ENCODE results near the gene AQR. TPM values are rescaled to one million over a fixed set of nuclear protein-coding genes. Genes with fewer than 3 reads are reported as not detected.

AQR gene
- total and polyA plus RNA-seq, 2 of the 4 experiments (the other 2 are of a cell fraction) = 17.9 to 29.6 TPM

DNA sequence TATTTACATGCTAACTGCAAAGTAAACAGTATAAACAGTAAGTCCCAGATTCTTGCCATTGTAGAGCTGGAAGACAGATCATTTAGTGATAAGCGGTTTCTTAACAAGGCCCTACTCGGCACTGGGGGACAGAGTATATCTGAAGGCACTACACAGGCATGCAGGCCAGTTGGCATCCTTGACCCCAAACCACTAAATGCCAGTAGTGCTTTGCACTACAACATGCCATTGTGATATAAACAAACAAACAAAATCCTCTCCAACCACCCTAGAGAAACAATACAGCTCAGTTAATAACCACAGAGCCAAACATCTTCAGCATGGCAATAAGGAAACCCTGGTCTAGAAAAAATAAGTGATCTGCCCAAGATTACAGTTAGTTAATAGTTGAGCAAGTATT is 5.3 kb downstream of the AQR start:
- Histone ChIP-seq H3K4me1 (ENCODE audit: control insufficient read depth, insufficient read depth, low read length) (no peaks in the 10 kb centered on the region; the same call in 1 of the 2 replicates), H3K4ac (ENCODE audit: low read depth, low read length) (no peak overlapping the region), H2AK9ac (replicated peaks; ENCODE audit: low read depth, low read length, poor library complexity) (no peak overlapping the region), H3K4me3 (ENCODE audit: insufficient read depth, low read depth, low read length) (no peak overlapping the region), H3K9ac (ENCODE audit: low read depth, low read length) (no peak overlapping the region), H3K27ac (ENCODE audit: insufficient read depth, low read length) (no peak overlapping the region), H3K79me1 (ENCODE audit: low read depth in 1 of 2, low read length in 2 of 2) (peaks cover 6 to 47% of the 10 kb centered on the region in 2 experiments), H3K23ac (ENCODE audit: low read depth, low read length) (no peak overlapping the region), H3K18ac (ENCODE audit: low read depth, low read length) (no peak overlapping the region), H2AFZ (replicated peaks; ENCODE audit: low read length, poor library complexity) (no peak overlapping the region), H3K36me3 (ENCODE audit: control insufficient read depth, insufficient read depth, low read length) (peaks cover 8% of the 10 kb centered on the region), H3K14ac (replicated peaks; ENCODE audit: low read depth, low read length) (no peak overlapping the region), H4K5ac (ENCODE audit: low read depth, low read length) (no peak overlapping the region), H3K56ac (ENCODE audit: extremely low read depth, insufficient read depth, low read length) (no peak overlapping the region), H2AK5ac (ENCODE audit: low read depth, low read length) (no peak overlapping the region), H3K9me1 (ENCODE audit: insufficient read depth, low read length) (no peaks in the 10 kb centered on the region), H4K20me1 (ENCODE audit: insufficient read depth, low read length) (0 out of 2 replicates have a peak, but pooled peaks cover 7% of the 10 kb centered on the region), H2BK120ac (ENCODE audit: low read depth, low read length) (no peak overlapping the region), H2BK15ac (ENCODE audit: low read depth, low read length) (no peak overlapping the region), H3K4me2 (ENCODE audit: low read depth, low read length) (no peak overlapping the region), H3K27me3 (ENCODE audit: control insufficient read depth, insufficient read depth, low read length) (no peaks in the 10 kb centered on the region), H4K91ac (ENCODE audit: insufficient read depth, low read depth, low read length) (no peak overlapping the region), H3K9me3 (ENCODE audit: control insufficient read depth, insufficient read depth, low read length) (no peaks in the 10 kb centered on the region), H2BK20ac (ENCODE audit: low read depth, low read length) (no peak overlapping the region), H4K8ac (ENCODE audit: low read depth in 2 of 2, low read length in 2 of 2) (no peak overlapping the region), H2BK5ac (ENCODE audit: low read depth, low read length, poor library complexity, severe bottlenecking) (no peak overlapping the region)
- DNase-seq = no peak
- CTCF ChIA-PET = no interaction called here
- TF ChIP-seq, protein P1, sequence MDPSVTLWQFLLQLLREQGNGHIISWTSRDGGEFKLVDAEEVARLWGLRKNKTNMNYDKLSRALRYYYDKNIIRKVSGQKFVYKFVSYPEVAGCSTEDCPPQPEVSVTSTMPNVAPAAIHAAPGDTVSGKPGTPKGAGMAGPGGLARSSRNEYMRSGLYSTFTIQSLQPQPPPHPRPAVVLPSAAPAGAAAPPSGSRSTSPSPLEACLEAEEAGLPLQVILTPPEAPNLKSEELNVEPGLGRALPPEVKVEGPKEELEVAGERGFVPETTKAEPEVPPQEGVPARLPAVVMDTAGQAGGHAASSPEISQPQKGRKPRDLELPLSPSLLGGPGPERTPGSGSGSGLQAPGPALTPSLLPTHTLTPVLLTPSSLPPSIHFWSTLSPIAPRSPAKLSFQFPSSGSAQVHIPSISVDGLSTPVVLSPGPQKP (IDR thresholded peaks at IDR 0.05; ENCODE audit: borderline replicate concordance, low read depth, low read length) = no peak
- no peak for TF ChIP-seq RCOR1 (IDR thresholded peaks at IDR 0.05; ENCODE audit: insufficient replicate concordance, low read length)
- TF ChIP-seq MAZ (IDR thresholded peaks at IDR 0.05; ENCODE audit: borderline replicate concordance, low read depth, low read length) = no peak
- TF ChIP-seq SMC3 (IDR thresholded peaks at IDR 0.05; ENCODE audit: low read depth, low read length) = no peak
- no peak for TF ChIP-seq NFE2L2 (IDR thresholded peaks at IDR 0.05; ENCODE audit: low read depth, low read length)
- TF ChIP-seq RFX5 (IDR thresholded peaks at IDR 0.05; ENCODE audit: low read depth, low read length) = no peak
- TF ChIP-seq RAD21 (IDR thresholded peaks at IDR 0.05; ENCODE audit: low read length) = no peak
- TF ChIP-seq, protein P2, sequence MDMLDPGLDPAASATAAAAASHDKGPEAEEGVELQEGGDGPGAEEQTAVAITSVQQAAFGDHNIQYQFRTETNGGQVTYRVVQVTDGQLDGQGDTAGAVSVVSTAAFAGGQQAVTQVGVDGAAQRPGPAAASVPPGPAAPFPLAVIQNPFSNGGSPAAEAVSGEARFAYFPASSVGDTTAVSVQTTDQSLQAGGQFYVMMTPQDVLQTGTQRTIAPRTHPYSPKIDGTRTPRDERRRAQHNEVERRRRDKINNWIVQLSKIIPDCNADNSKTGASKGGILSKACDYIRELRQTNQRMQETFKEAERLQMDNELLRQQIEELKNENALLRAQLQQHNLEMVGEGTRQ (IDR thresholded peaks at IDR 0.05; ENCODE audit: low read depth, low read length) = no peak
- TF ChIP-seq CEBPB (IDR thresholded peaks at IDR 0.05; ENCODE audit: low read depth, low read length) = no peak
- no peak for TF ChIP-seq MAFK (IDR thresholded peaks at IDR 0.05; ENCODE audit: low read depth, low read length)
- TF ChIP-seq, protein P3, sequence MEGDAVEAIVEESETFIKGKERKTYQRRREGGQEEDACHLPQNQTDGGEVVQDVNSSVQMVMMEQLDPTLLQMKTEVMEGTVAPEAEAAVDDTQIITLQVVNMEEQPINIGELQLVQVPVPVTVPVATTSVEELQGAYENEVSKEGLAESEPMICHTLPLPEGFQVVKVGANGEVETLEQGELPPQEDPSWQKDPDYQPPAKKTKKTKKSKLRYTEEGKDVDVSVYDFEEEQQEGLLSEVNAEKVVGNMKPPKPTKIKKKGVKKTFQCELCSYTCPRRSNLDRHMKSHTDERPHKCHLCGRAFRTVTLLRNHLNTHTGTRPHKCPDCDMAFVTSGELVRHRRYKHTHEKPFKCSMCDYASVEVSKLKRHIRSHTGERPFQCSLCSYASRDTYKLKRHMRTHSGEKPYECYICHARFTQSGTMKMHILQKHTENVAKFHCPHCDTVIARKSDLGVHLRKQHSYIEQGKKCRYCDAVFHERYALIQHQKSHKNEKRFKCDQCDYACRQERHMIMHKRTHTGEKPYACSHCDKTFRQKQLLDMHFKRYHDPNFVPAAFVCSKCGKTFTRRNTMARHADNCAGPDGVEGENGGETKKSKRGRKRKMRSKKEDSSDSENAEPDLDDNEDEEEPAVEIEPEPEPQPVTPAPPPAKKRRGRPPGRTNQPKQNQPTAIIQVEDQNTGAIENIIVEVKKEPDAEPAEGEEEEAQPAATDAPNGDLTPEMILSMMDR (conservative IDR thresholded peaks at IDR 0.05; ENCODE audit: low read depth, low read length) = no peak
- TF ChIP-seq POLR2A (IDR thresholded peaks at IDR 0.05; ENCODE audit: low read depth, low read length) = no peak
- no peak for TF ChIP-seq CHD1 (IDR thresholded peaks at IDR 0.05; ENCODE audit: low read depth, low read length)
- no peak for TF ChIP-seq MXI1 (IDR thresholded peaks at IDR 0.05; ENCODE audit: borderline replicate concordance, low read depth, low read length)
- no peak for TF ChIP-seq FOS (IDR thresholded peaks at IDR 0.05; ENCODE audit: low read depth, low read length)
- no peak for TF ChIP-seq BHLHE40 (IDR thresholded peaks at IDR 0.05; ENCODE audit: low read depth, low read length)
- ATAC-seq (ENCODE audit: low read depth) = no peak
- dilution Hi-C loops (cut with HindIII; ENCODE audit: low sequenced_read_pairs, unreplicated experiment) (no loop called here), intact Hi-C loops (cut with micrococcal nuclease) (no loop called here), in situ Hi-C loops (cut with MboI; ENCODE audit: low sequenced_read_pairs) (no loop called here)
- POLR2A ChIA-PET (ENCODE audit: unreplicated experiment) = no interaction called here
- BruUV-seq (replicated peaks) = no TSS peak
- WGBS, 2 experiments (ENCODE audit: extremely low coverage in 2 of 2, insufficient read length in 1 of 2) = no CpG with 5 or more reads among the region's 2 CpGs

Data from IMR-90 (cell line).